T47D (cell line): ENCODE data around the gene SEC14L1.

Experiments used
- DNase-seq, 2 experiments: peaks; one replicate each; pipeline versions ENCODE4 v3.0.0 to v3.0.0-alpha.2; 2011 to 2012; ENCODE audit warnings: low read depth in 1 of 2, low spot score in 1 of 2
- JUND ChIP-seq: IDR thresholded peaks from 2 replicates; pipeline ENCODE4 v1.6.1; 2012; ENCODE audit warnings: low read depth
- in situ Hi-C: cut with HindIII; loops from 2 replicates; pipeline ENCODE4 v1.10.0; 2016; ENCODE audit warnings: low sequenced_read_pairs, low pct_unique_long_range_greater_than_20kb

Gene SEC14L1

GRCh38 chr17:77214328-77214727 lies 73.6 kb downstream of the SEC14L1 start:
- no peak for TF ChIP-seq JUND
- no peak for DNase-seq
- in situ Hi-C loops = no loop called here

- in situ Hi-C loops = no loop called here
- TF ChIP-seq JUND = no peak
- DNase-seq = peak; percentile 90 to 91
Measured at GRCh38 chr17:77214743-77215142, 74.0 kb downstream of the SEC14L1 start.

GRCh38 chr17:77215281-77215680 lies 74.5 kb downstream of the SEC14L1 start:
- in situ Hi-C loops = no loop called here
- no peak for DNase-seq

GRCh38 chr17:77216486-77216885 lies 75.7 kb downstream of the SEC14L1 start:
- DNase-seq = no peak
- in situ Hi-C loops = no loop called here
- no peak for TF ChIP-seq JUND

More at GRCh38 chr17:77215281-77215680, 74.5 kb downstream of the SEC14L1 start:
- TF ChIP-seq JUND = no peak

GRCh38 chr17:77217123-77217522 lies 76.4 kb downstream of the SEC14L1 start:
- in situ Hi-C loops = no loop called here
- no peak for TF ChIP-seq JUND

GRCh38 chr17:77217566-77217965 lies 76.8 kb downstream of the SEC14L1 start:
- no peak for TF ChIP-seq JUND
- in situ Hi-C loops = no loop called here
- no peak for DNase-seq

More at GRCh38 chr17:77217123-77217522, 76.4 kb downstream of the SEC14L1 start:
- DNase-seq = no peak

GRCh38 chr17:77218902-77219301 lies 78.1 kb downstream of the SEC14L1 start:
- DNase-seq = no peak
- in situ Hi-C loops = no loop called here
- no peak for TF ChIP-seq JUND

GRCh38 chr17:77222356-77222755 lies 81.6 kb downstream of the SEC14L1 start:
- TF ChIP-seq JUND = no peak
- in situ Hi-C loops = no loop called here
- no peak for DNase-seq

- TF ChIP-seq JUND = no peak
- in situ Hi-C loops = no loop called here
- no peak for DNase-seq
Measured at GRCh38 chr17:77223642-77224420, 83.1 kb downstream of the SEC14L1 start.

- DNase-seq = no peak
- no peak for TF ChIP-seq JUND
- in situ Hi-C loops = no loop called here
Measured at GRCh38 chr17:77225265-77225664, 84.5 kb downstream of the SEC14L1 start.

- in situ Hi-C loops = no loop called here
- TF ChIP-seq JUND = no peak
- DNase-seq = no peak
Measured at GRCh38 chr17:77227461-77228240, 86.9 kb downstream of the SEC14L1 start.

GRCh38 chr17:77228241-77228752 lies 87.5 kb downstream of the SEC14L1 start:
- DNase-seq = no peak
- in situ Hi-C loops = no loop called here

GRCh38 chr17:77228816-77229215 lies 88.0 kb downstream of the SEC14L1 start:
- no peak for TF ChIP-seq JUND
- in situ Hi-C loops = no loop called here
- DNase-seq = no peak

More at GRCh38 chr17:77228241-77228752, 87.5 kb downstream of the SEC14L1 start:
- no peak for TF ChIP-seq JUND
